ENCODE data around the gene MALAT1. TPM values are rescaled to one million over a fixed set of nuclear protein-coding genes. Genes with fewer than 3 reads are reported as not detected.
A peak's percentile ranks its signal among the peaks of the same experiment; 100 is the strongest.
"Not testable (repeated sequence)": the region's sequence is repeated elsewhere in the genome, so short reads cannot be mapped to it uniquely, and the experiment has no call there.

The MALAT1 gene
- total and polyA plus RNA-seq, 8 donors, result 251 to 5,615 (median 2,750) TPM

- DNase-seq, result peak in 3 of 6 donors; percentile 23 to 42 (median 30)
- ATAC-seq; intact Hi-C loops (cut with DNase I); FAIRE-seq; H3K9me3 ChIP-seq; H3K36me3 ChIP-seq; H3K27me3 ChIP-seq; H3K4me3 ChIP-seq; H3K27ac ChIP-seq: not testable (repeated sequence)
- WGBS, 2 donors, result 90 to 96% methylated on average over 7 of the region's 7 CpGs
- H3K4me1 ChIP-seq, result peaks cover 0 to 11% (median 5%) of the 10 kb centered on the region in 3 donors
Observed at GRCh38 chr11:65523631-65523968, 24.8 kb downstream of the MALAT1 start.

- 39 to 41% methylated on average over 12 of the region's 12 CpGs for WGBS, 2 donors
- ATAC-seq, result peak; percentile 1 to 26 (median 9)
- Histone ChIP-seq H3K4me3 (no peak overlapping the region), H3K36me3 (no peaks in the 10 kb centered on the region), H3K27me3 (no peaks in the 10 kb centered on the region), H3K27ac (no peak overlapping the region), H3K4me1 (peaks cover 0 to 11% (median 5%) of the 10 kb centered on the region in 3 donors), H3K9me3 (no peaks in the 10 kb centered on the region)
- peak in 5 of 6 donors; percentile 51 to 84 (median 71) for DNase-seq
- intact Hi-C loops (cut with DNase I), result no loop called here
- no peak for FAIRE-seq
- no peak for TF ChIP-seq CTCF (IDR thresholded peaks at IDR 0.05)
Observed at GRCh38 chr11:65524014-65524740, 25.3 kb downstream of the MALAT1 start.

GRCh38 chr11:65524741-65525545 is 26.1 kb downstream of the MALAT1 start, which contains the start of gene SCYL1:
TSS of gene SCYL1 (plus strand) at chr11:65525083. CDS start at chr11:65525154, 71 bp downstream.
- no peak for FAIRE-seq
- peak within 1 kb of the TSS; percentile 84 to 100 (median 100) for H3K4me3 ChIP-seq
- H3K4me1 ChIP-seq, result peaks cover 0 to 11% (median 5%) of the 10 kb centered on the region in 3 donors
- peak within 1 kb of the TSS; percentile 53 to 82 (median 60) for H3K27ac ChIP-seq
- TF ChIP-seq CTCF (IDR thresholded peaks at IDR 0.05), result no peak
- intact Hi-C loops (cut with DNase I), result no loop called here
- ATAC-seq, result peak; percentile 93 to 97 (median 96)
- DNase-seq, result peak; percentile 69 to 95 (median 86)
- no peaks in the 10 kb centered on the region for H3K36me3 ChIP-seq
- no peaks in the 10 kb centered on the region for H3K27me3 ChIP-seq
- no peaks in the 10 kb centered on the region for H3K9me3 ChIP-seq
- WGBS, 2 donors, result 0 to 1% methylated on average over 44 to 75 of the region's 82 CpGs

GRCh38 chr11:65525546-65526480 is 27.0 kb downstream of the MALAT1 start:
- H3K4me3 ChIP-seq, result peak overlapping the region; percentile 84 to 100 (median 100)
- DNase-seq (peak in 1 of 6 donors; percentile 78), FAIRE-seq (no peak), ATAC-seq (no peak)
- 36 to 37% methylated on average over 30 to 31 of the region's 31 CpGs for WGBS, 2 donors
- intact Hi-C loops (cut with DNase I), result no loop called here
- no peaks in the 10 kb centered on the region for H3K27me3 ChIP-seq
- peak overlapping the region; percentile 53 to 82 (median 60) for H3K27ac ChIP-seq
- no peaks in the 10 kb centered on the region for H3K9me3 ChIP-seq
- no peak for TF ChIP-seq CTCF (IDR thresholded peaks at IDR 0.05)
- H3K36me3 ChIP-seq, result peaks cover 0 to 4% (median 2%) of the 10 kb centered on the region in 3 donors
- peaks cover 0 to 11% (median 5%) of the 10 kb centered on the region in 3 donors for H3K4me1 ChIP-seq

Data from pancreas (tissue), 10 donors.